CD4-positive, alpha-beta T cell (primary cell): Measurements from ENCODE around the gene PRSS22. TPM values are rescaled to one million over a fixed set of nuclear protein-coding genes. Genes with fewer than 3 reads are reported as not detected.

Experiments used
- ATAC-seq: fragments of 200-7000 bp; cut with Tn5 transposase; one replicate; pipeline ENCODE4 v1.10.0; 2022; ENCODE audit warnings: mild to moderate bottlenecking; ENCODE audit not compliant: poor library complexity
- CTCF ChIA-PET: fragments of 350-600 bp; sonication (Branson Sonifier 250); formaldehyde crosslinking; loops from one replicate; lab custom pipeline; 2021; ENCODE audit warnings: antibody characterized with exemption, inconsistent platforms; lab: Charles Lee
- POLR2A ChIA-PET: fragments of 350-600 bp; sonication (Branson Sonifier 250); formaldehyde crosslinking; loops from one replicate; lab custom pipeline; 2021; ENCODE audit warnings: antibody characterized with exemption, inconsistent platforms; lab: Charles Lee
- DNase-seq, 14 experiments: peaks; one replicate each; pipeline ENCODE4 v3.0.0-alpha.2; 2013 to 2020; ENCODE audit warnings: mixed read lengths in 2 of 14
- H3K27ac ChIP-seq, 2 donors: one replicate each; pipeline versions ENCODE4 v1.5.1 to v1.7.0; 2013; ENCODE audit warnings: low read length in 2 of 2, low read depth in 1 of 2, mild to moderate bottlenecking in 1 of 2
- H3K27me3 ChIP-seq, 2 experiments: 1 replicate in 1 of 2; 2 replicates in 1 of 2; pipeline versions ENCODE4 v1.6.1 to v1.7.0; 2013; ENCODE audit warnings: low read length in 2 of 2, control low read depth in 1 of 2, mild to moderate bottlenecking in 1 of 2, moderate library complexity in 1 of 2; ENCODE audit not compliant: insufficient read depth in 2 of 2, control insufficient read depth in 1 of 2
- H3K36me3 ChIP-seq: one replicate; pipeline ENCODE4 v1.6.1; 2013; ENCODE audit warnings: low read length, control low read depth; ENCODE audit not compliant: insufficient read depth
- H3K4me1 ChIP-seq: one replicate; pipeline ENCODE4 v1.6.1; 2013; ENCODE audit warnings: low read length, control low read depth; ENCODE audit not compliant: insufficient read depth
- H3K4me3 ChIP-seq: one replicate; pipeline ENCODE4 v1.5.1; 2013; ENCODE audit warnings: mild to moderate bottlenecking, low read length, moderate library complexity
- H3K9me3 ChIP-seq, 2 experiments: 1 replicate in 1 of 2; 2 replicates in 1 of 2; pipeline versions ENCODE4 v1.6.1 to v1.7.0; 2013; ENCODE audit warnings: low read length in 2 of 2, mild to moderate bottlenecking in 2 of 2, control low read depth in 1 of 2, moderate library complexity in 1 of 2; ENCODE audit not compliant: control insufficient read depth in 1 of 2, insufficient read depth in 1 of 2
- H3K27ac Mint-ChIP-seq: one replicate; pipeline ENCODE4 v1.8.0; 2020; ENCODE audit warnings: mixed read lengths
- H3K27me3 Mint-ChIP-seq: one replicate; pipeline ENCODE4 v1.8.0; 2021; ENCODE audit warnings: mixed read lengths
- H3K36me3 Mint-ChIP-seq: one replicate; pipeline ENCODE4 v1.8.0; 2021; ENCODE audit warnings: low read depth, mixed read lengths
- H3K4me1 Mint-ChIP-seq: one replicate; pipeline ENCODE4 v1.8.0; 2021; ENCODE audit warnings: low read depth, mixed read lengths
- H3K4me3 Mint-ChIP-seq: one replicate; pipeline ENCODE4 v1.8.0; 2020; ENCODE audit warnings: mild to moderate bottlenecking, mixed read lengths
- H3K9me3 Mint-ChIP-seq: one replicate; pipeline ENCODE4 v1.8.0; 2020; ENCODE audit warnings: mixed read lengths
- intact Hi-C, 2 experiments: fragments of 100-400 bp; cut with DNase I in 1 of 2; cut with micrococcal nuclease in 1 of 2; formaldehyde crosslinking; loops; one replicate each; pipeline versions ENCODE4 v1.15.1 to v1.9.0; 2023 to 2025; cut with DNase I, micrococcal nuclease
- total RNA-seq, 174 experiments: library from RNA in 2 of 174; stranded (reverse) in 2 of 174; gene quantifications; one replicate each; pipeline ENCODE4 v1.2.3 and lab custom pipeline; 2021 to 2026
- TF ChIP-seq, protein P1 (sequence below): fragments of 200-600 bp; IDR thresholded peaks from one replicate; pipeline ENCODE4 v1.8.0; 2022; ENCODE audit warnings: antibody characterized with exemption, mild to moderate bottlenecking

PRSS22 gene
- total RNA-seq, 2 experiments from 2014 or later, result 0.93 to 1.1 TPM

DNA sequence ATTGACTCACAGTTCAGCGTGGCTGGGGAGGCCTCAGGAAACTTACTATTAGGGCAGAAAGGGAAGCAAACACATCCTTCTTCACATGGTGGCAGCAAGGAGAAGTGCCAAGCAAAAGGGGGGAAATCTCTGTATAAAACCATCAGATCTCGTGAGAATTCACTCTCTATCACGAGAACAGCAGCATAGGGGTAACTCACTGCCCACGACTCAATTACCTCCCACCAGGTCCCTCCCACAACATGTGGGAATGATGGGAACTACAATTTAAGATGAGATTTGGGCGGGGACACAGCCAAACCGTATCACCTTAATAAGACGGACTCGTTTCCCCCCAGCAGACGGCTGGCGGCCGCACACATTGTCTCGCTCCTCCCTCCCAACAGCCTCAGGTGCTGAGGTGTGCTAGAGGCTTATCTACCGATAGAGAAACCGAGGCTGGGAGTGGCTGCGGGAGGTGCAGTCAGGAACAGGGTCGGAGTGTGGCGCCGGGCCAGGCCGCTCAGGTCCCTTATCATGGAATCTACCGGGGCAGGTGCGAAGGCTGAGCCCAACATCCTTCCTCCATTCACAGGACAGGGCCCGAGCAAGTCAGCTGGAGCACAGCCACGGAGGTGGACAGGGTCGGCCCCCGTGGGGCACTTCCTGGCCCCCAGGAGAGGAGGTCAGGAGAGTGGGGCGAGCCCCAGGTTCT is 32.8 kb downstream of the PRSS22 start:
- CTCF ChIA-PET, result no interaction called here
- no peaks in the 10 kb centered on the region for H3K27me3 Mint-ChIP-seq
- TF ChIP-seq, protein P1, sequence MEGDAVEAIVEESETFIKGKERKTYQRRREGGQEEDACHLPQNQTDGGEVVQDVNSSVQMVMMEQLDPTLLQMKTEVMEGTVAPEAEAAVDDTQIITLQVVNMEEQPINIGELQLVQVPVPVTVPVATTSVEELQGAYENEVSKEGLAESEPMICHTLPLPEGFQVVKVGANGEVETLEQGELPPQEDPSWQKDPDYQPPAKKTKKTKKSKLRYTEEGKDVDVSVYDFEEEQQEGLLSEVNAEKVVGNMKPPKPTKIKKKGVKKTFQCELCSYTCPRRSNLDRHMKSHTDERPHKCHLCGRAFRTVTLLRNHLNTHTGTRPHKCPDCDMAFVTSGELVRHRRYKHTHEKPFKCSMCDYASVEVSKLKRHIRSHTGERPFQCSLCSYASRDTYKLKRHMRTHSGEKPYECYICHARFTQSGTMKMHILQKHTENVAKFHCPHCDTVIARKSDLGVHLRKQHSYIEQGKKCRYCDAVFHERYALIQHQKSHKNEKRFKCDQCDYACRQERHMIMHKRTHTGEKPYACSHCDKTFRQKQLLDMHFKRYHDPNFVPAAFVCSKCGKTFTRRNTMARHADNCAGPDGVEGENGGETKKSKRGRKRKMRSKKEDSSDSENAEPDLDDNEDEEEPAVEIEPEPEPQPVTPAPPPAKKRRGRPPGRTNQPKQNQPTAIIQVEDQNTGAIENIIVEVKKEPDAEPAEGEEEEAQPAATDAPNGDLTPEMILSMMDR, result no peak

DNA sequence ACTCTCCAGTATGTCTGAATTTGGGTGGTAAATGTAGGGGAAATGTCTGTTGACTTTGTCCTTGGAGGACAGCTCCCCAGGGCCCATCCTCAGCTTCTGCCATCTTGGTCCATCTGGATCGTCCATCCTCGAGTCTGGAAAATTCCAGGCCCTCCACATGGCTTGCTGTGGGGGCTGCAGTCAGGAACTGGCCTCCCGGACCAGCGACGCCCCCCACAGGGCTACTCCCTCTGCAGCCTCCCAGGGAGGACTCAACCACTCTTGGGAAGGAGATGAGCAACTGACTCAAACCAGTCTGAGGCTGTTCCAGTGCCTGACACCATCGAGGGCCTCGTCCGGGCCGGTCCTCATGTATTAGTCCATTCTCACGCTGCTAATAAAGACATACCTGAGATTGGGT is 33.3 kb downstream of the PRSS22 start:
- H3K27me3 Mint-ChIP-seq, result no peaks in the 10 kb centered on the region
- peaks cover 3% of the 10 kb centered on the region for H3K4me1 ChIP-seq
- no peaks in the 10 kb centered on the region for H3K36me3 Mint-ChIP-seq
- no peaks in the 10 kb centered on the region for H3K36me3 ChIP-seq
- no peak overlapping the region for H3K27ac ChIP-seq
- DNase-seq (no peak), ATAC-seq (no peak)
- TF ChIP-seq, protein P1, result no peak
- H3K4me1 Mint-ChIP-seq, result no peaks in the 10 kb centered on the region
- H3K27me3 ChIP-seq, result no peaks in the 10 kb centered on the region
- intact Hi-C loops, result no loop called here
- ChIA-PET CTCF (no interaction called here), POLR2A (no interaction called here)
- no peaks in the 10 kb centered on the region for H3K9me3 Mint-ChIP-seq
- no peak overlapping the region for H3K4me3 Mint-ChIP-seq
- H3K27ac Mint-ChIP-seq, result no peak overlapping the region
- no peak overlapping the region for H3K4me3 ChIP-seq
- peaks cover 0 to 9% of the 10 kb centered on the region in 2 experiments for H3K9me3 ChIP-seq

More for the DNA sequence above, 32.8 kb downstream of the PRSS22 start:
- ATAC-seq (no peak), DNase-seq (no peak)
- peaks cover 9% of the 10 kb centered on the region for H3K4me1 ChIP-seq
- no peak overlapping the region for H3K4me3 Mint-ChIP-seq
- no peak overlapping the region for H3K27ac Mint-ChIP-seq
- H3K36me3 Mint-ChIP-seq, result no peaks in the 10 kb centered on the region
- H3K27ac ChIP-seq, result no peak overlapping the region
- no peak overlapping the region for H3K4me3 ChIP-seq
- no peaks in the 10 kb centered on the region for H3K9me3 Mint-ChIP-seq
- no peaks in the 10 kb centered on the region for H3K36me3 ChIP-seq
- peaks cover 0 to 14% of the 10 kb centered on the region in 2 experiments for H3K9me3 ChIP-seq
- H3K4me1 Mint-ChIP-seq, result no peaks in the 10 kb centered on the region
- H3K27me3 ChIP-seq, result peaks cover 0 to 3% of the 10 kb centered on the region in 2 experiments
- intact Hi-C loops, result no loop called here
- POLR2A ChIA-PET, result no interaction called here

DNA sequence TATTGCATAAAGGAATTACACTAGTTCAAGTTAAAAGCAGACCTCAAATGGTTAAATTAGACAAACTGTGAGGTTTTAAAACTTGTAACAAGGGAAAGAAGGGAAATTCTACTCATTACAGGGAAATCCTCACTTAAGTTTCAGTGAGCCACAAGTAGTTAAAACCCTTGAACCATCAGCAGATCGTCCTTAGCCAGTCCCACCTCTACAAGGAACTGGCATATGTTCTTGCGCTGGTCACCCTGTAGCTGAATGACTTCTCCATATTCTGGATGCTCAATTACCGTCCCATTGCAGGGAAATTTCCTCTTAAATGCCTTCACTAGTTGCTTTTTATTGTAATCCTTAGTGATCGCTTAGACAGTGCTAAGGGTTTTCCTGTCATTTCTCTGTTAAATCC is 35.5 kb downstream of the PRSS22 start:
- Mint-ChIP-seq H3K27me3 (no peaks in the 10 kb centered on the region), H3K4me3 (no peak overlapping the region), H3K36me3 (no peaks in the 10 kb centered on the region), H3K4me1 (no peaks in the 10 kb centered on the region), H3K27ac (no peak overlapping the region), H3K9me3 (no peaks in the 10 kb centered on the region)
- intact Hi-C loops, result no loop called here
- ATAC-seq (no peak), DNase-seq (no peak)
- Histone ChIP-seq H3K27me3 (no peaks in the 10 kb centered on the region), H3K27ac (no peak overlapping the region), H3K4me3 (no peak overlapping the region), H3K36me3 (no peaks in the 10 kb centered on the region), H3K4me1 (no peaks in the 10 kb centered on the region), H3K9me3 (no peaks in the 10 kb centered on the region)
- ChIA-PET CTCF (no interaction called here), POLR2A (interaction anchor here (0.8 kb wide), 1 partner anchor 44 kb away, joined by 3 read pairs; no protein-coding TSS in a partner anchor)
- TF ChIP-seq, protein P1, result no peak
